Ramos (cell line): Measurements from ENCODE around the gene ZNF408.

Experiments used
- in situ Hi-C: fragments of 300-500 bp; cut with MboI; formaldehyde crosslinking; loops from one replicate; pipeline ENCODE4 v1.14.3; 2022; ENCODE audit warnings: low sequenced_read_pairs; ENCODE audit not compliant: unreplicated experiment

Gene ZNF408

GRCh38 chr11:46724088-46724487 lies 23.3 kb downstream of the ZNF408 start:
- in situ Hi-C loops = no loop called here

DNA sequence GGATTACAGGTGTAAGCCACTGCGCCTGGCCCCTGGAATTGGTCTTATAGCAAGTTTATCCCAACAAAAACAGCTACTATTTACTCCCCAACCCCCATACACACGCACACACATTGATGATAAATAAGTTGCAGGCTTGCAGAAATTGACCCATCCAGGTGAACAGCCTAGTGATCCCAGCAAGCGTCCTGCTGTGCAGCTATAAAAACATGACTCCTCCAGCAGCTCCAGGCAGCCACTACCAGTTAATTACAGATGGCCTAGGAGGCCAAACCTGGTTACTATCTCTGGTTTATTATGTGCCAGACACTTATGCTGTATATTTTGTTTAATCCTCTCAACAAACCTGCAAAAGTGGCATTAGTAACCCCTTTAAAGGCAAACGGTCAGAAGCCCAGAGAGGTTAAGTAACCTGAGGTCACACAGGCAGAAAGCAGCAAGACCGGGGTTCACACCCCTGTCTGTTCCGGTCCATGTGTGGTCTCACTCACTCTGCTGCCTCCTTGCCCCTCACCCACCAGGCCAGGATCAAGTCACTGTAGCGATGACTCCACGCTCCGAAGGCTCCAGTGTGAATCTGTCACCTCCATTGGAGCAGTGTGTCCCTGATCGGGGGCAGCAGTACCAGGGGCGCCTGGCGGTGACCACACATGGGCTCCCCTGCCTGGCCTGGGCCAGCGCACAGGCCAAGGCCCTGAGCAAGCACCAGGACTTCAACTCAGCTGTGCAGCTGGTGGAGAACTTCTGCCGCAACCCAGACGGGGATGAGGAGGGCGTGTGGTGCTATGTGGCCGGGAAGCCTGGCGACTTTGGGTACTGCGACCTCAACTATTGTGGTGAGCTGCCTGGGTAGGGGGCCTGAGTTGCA lies 24.7 kb downstream of the ZNF408 start:
- in situ Hi-C loops = no loop called here

DNA sequence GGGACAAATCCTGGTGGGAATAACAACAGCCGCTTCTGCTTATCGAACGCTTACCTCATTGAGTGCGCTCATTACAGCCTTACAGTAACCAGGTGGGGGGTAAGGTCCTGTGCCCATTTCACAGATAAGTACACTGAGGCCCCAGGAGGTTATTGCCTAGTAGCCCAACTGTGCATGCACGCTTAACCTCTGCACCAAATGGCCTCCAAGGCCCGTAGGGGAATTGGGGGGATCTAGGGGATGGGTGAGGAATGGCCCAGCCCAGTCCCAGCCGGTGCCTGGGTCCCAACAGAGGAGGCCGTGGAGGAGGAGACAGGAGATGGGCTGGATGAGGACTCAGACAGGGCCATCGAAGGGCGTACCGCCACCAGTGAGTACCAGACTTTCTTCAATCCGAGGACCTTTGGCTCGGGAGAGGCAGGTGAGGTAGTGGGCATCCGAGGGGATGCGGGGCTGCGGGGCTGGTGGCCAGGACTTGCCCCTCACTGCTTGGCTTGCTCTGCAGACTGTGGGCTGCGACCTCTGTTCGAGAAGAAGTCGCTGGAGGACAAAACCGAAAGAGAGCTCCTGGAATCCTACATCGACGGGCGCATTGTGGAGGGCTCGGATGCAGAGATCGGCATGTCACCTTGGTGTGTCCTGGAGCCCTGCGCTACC lies 25.5 kb downstream of the ZNF408 start:
- in situ Hi-C loops = no loop called here

DNA sequence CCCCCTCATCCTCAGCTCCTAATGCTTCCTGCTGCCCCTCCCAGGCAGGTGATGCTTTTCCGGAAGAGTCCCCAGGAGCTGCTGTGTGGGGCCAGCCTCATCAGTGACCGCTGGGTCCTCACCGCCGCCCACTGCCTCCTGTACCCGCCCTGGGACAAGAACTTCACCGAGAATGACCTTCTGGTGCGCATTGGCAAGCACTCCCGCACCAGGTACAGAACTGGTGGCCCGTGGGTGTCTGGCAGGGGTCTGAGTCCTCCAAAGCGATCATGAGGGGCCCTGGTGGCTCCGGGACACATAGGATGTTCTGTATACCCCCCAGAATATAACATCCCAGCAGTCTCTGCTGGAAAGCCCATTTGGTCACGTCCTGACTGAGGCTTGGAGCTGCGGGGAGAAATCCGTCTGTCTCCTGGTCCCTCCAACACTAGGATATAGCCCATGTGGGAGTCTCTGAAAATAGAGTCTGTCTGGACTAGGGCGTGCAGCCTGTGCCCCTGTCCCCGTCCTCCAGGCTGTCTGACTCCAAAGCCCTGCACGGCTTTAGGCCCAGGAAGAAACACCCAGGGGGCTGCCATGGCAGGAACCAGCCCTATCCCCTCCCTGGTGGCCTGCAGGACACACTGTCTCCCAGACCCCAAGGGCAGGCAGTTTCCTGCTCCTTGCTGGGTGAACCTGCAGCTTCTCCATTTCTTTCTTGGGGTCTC lies 27.3 kb downstream of the ZNF408 start:
- in situ Hi-C loops = no loop called here

- in situ Hi-C loops = no loop called here
Measured at GRCh38 chr11:46728659-46729040, 27.8 kb downstream of the ZNF408 start.

- in situ Hi-C loops = no loop called here
Measured at GRCh38 chr11:46729110-46730027, 28.5 kb downstream of the ZNF408 start.

GRCh38 chr11:46731545-46731944 lies 30.7 kb downstream of the ZNF408 start:
- in situ Hi-C loops = no loop called here

DNA sequence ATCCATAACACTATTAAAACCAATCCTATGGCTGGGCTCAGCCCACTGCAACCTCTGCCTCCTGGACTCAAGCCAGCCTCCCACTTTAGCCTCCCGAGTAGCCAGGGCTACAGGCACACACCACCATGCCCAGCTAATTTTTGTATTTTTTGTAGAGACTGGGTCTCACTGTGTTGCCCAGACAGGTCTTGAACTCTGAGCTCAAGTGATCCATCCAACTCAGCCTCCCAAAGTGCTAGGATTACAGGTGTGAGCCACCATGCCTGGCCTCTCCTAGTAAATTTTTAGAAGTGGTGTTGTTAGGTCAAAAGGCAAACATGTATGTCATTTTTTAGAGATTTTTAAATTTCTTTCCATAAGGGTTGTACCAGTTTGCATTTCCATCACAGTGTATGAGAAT lies 32.4 kb downstream of the ZNF408 start:
- in situ Hi-C loops = no loop called here

GRCh38 chr11:46736146-46736545 lies 35.3 kb downstream of the ZNF408 start:
- in situ Hi-C loops = no loop called here

- in situ Hi-C loops = no loop called here
Measured at GRCh38 chr11:46736615-46737014, 35.8 kb downstream of the ZNF408 start.

DNA sequence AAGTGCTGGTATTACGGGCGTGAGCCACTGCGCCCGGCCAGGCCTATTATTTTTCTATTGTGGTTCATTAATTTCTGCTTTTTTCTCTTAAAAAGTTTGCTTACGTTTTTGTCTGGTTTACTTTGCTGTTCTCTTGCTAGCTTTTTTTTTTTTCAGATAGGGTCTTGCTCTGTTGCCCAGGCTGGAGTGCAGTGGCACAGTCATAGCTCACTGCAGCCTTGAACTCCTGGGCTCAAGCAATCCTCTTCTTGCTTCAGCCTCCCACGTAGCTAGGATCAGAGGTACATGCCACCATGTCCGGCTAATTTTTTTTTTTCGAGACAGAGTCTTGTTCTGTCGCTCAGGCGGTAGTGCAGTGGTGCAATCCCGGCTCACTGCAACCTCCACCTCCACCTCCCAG lies 36.9 kb downstream of the ZNF408 start:
- in situ Hi-C loops = no loop called here

- in situ Hi-C loops = no loop called here
Measured at GRCh38 chr11:46738887-46739286, 38.1 kb downstream of the ZNF408 start.

- in situ Hi-C loops = no loop called here
Measured at GRCh38 chr11:46741600-46742484, 41.0 kb downstream of the ZNF408 start.

- in situ Hi-C loops = no loop called here
Measured at GRCh38 chr11:46743043-46743442, 42.2 kb downstream of the ZNF408 start.

GRCh38 chr11:46743693-46744339 lies 43.0 kb downstream of the ZNF408 start:
- in situ Hi-C loops = no loop called here

DNA sequence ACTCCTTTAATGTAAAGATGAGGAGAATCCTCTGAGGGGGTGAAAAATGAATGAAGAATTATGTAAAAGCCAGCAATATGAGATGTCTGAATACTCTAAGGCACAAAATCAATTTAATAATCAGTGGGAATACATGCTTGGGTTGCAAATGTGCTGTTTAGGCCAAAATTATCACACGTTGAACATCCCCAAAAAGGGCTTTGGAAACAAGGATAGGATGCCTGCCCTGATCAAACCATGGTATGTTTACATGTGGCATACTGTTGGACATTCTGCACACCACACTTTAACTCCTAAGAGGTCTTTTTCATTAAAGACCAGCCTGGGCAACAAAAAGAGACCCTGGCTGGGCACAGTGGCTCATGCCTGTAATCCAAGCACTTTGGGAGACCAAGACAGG lies 44.5 kb downstream of the ZNF408 start:
- in situ Hi-C loops = no loop called here

- in situ Hi-C loops = no loop called here
Measured at GRCh38 chr11:46745995-46746394, 45.2 kb downstream of the ZNF408 start.

GRCh38 chr11:46747150-46747549 lies 46.3 kb downstream of the ZNF408 start:
- in situ Hi-C loops = no loop called here
